ENCODE data around the gene NUB1.

NUB1 gene

GRCh38 chr7:151307536-151307935, 34.1 kb upstream of the NUB1 start:
- no peak for DNase-seq (ENCODE audit: low read depth, low spot score)
- CTCF ChIA-PET, result interaction anchor here (0.6 to 7.5 kb wide), 5 partner anchors 8 to 63 kb away, joined by 3 to 62 read pairs (median 3); no protein-coding TSS in a partner anchor
- TF ChIP-seq CTCF (IDR thresholded peaks at IDR 0.05; ENCODE audit: insufficient read depth, low read length, missing control alignments), result no peak
- H3K4me3 ChIP-seq (ENCODE audit: low read depth, low read length), result no peak overlapping the region
- POLR2A ChIA-PET, result no interaction called here

GRCh38 chr7:151308256-151308655, 33.4 kb upstream of the NUB1 start:
- ChIA-PET CTCF (interaction anchor here (0.9 to 4.3 kb wide), 4 partner anchors 20 to 138 kb away, joined by 3 to 45 read pairs (median 4); no protein-coding TSS in a partner anchor), POLR2A (no interaction called here)
- no peak overlapping the region for H3K4me3 ChIP-seq (ENCODE audit: low read depth, low read length)
- DNase-seq (ENCODE audit: low read depth, low spot score), result no peak
- TF ChIP-seq CTCF (IDR thresholded peaks at IDR 0.05; ENCODE audit: insufficient read depth, low read length, missing control alignments), result no peak

- ChIA-PET POLR2A (no interaction called here), CTCF (interaction anchor here (0.9 to 4.3 kb wide), 9 partner anchors 7 to 451 kb away, joined by 3 to 45 read pairs (median 5); no protein-coding TSS in a partner anchor)
- no peak overlapping the region for H3K4me3 ChIP-seq (ENCODE audit: low read depth, low read length)
- no peak for TF ChIP-seq CTCF (IDR thresholded peaks at IDR 0.05; ENCODE audit: insufficient read depth, low read length, missing control alignments)
- no peak for DNase-seq (ENCODE audit: low read depth, low spot score)
These were observed 32.8 kb upstream of the NUB1 start for GRCh38 chr7:151308791-151309190.

- ChIA-PET CTCF (interaction anchor here (0.6 to 4.3 kb wide), 16 partner anchors 8 to 450 kb away, joined by 3 to 45 read pairs (median 5); partner anchors contain the start of gene RHEB), POLR2A (no interaction called here)
- no peak overlapping the region for H3K4me3 ChIP-seq (ENCODE audit: low read depth, low read length)
- no peak for TF ChIP-seq CTCF (IDR thresholded peaks at IDR 0.05; ENCODE audit: insufficient read depth, low read length, missing control alignments)
- DNase-seq (ENCODE audit: low read depth, low spot score), result no peak
These were observed 32.3 kb upstream of the NUB1 start for GRCh38 chr7:151309311-151309710.

- DNase-seq (ENCODE audit: low read depth, low spot score), result no peak
- TF ChIP-seq CTCF (IDR thresholded peaks at IDR 0.05; ENCODE audit: insufficient read depth, low read length, missing control alignments), result peak; percentile 20
- ChIA-PET POLR2A (no interaction called here), CTCF (interaction anchor here (0.9 to 4.3 kb wide), 22 partner anchors 9 to 485 kb away, joined by 3 to 45 read pairs (median 6); partner anchors contain the start of genes CRYGN and RHEB)
- H3K4me3 ChIP-seq (ENCODE audit: low read depth, low read length), result no peak overlapping the region
These were observed 31.0 kb upstream of the NUB1 start for GRCh38 chr7:151310578-151310977.

GRCh38 chr7:151311294-151311864, 30.2 kb upstream of the NUB1 start:
- CTCF ChIA-PET, result interaction anchor here (0.8 to 4.3 kb wide), 19 partner anchors 9 to 484 kb away, joined by 3 to 45 read pairs (median 6); partner anchors contain the start of genes ABCF2 and CRYGN
- TF ChIP-seq CTCF (IDR thresholded peaks at IDR 0.05; ENCODE audit: insufficient read depth, low read length, missing control alignments), result no peak
- POLR2A ChIA-PET, result no interaction called here
- no peak overlapping the region for H3K4me3 ChIP-seq (ENCODE audit: low read depth, low read length)
- DNase-seq (ENCODE audit: low read depth, low spot score), result no peak
